ENCODE results near the gene SIK3.

Gene SIK3

DNA sequence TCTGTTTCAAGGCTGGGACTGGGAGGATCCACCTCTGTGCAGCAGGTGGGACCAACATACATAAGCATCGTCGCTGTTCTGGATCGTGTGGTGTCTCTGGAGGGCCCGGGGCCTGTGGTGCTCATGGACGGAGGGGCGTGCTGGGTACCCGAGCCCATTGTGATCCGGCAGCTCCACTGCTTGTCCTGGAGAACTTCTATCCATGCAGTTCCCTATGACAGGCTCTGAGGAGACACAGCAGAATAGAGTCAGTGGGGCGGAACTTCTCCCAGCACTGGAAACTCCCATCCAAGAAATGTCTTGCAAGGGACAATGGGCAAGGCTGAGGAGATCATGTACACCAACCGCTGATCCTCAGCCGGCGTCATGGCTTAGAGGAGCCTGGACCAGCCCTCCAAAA lies 249.2 kb downstream of the SIK3 start:
- TF ChIP-seq FOXP2 (optimal IDR thresholded peaks at IDR 0.05; ENCODE audit: borderline replicate concordance, extremely low read depth, extremely low read length, insufficient read depth) = no peak
- TF ChIP-seq SIN3A (IDR thresholded peaks at IDR 0.05; ENCODE audit: borderline replicate concordance, insufficient read depth, low read length) = no peak
- no peak for TF ChIP-seq POLR2AphosphoS5 (IDR thresholded peaks at IDR 0.05; ENCODE audit: low read depth, low read length)

DNA sequence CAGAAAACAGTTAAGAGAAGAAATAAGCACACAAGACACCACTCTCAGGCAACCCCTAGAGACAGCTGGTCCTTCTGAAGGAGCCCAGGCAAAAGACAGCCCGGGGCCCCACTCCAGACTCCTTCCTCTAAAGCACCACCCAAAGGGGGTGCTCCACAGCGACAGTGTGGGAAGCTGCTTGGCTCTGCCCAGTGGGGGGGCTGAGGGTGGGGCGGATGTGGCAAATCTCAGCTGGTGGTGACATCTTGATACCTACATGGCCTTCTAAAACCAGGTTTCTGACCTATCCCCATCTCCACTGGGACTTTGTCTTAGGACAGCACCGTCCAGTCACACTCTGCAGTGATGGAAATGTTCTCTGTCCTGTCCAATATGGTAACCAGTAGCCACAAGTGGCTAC lies 250.6 kb downstream of the SIK3 start:
- no peak for TF ChIP-seq FOXP2 (optimal IDR thresholded peaks at IDR 0.05; ENCODE audit: borderline replicate concordance, extremely low read depth, extremely low read length, insufficient read depth)
- no peak for TF ChIP-seq TAF1 (IDR thresholded peaks at IDR 0.05; ENCODE audit: borderline replicate concordance, insufficient read depth, low read length)
- no peak for TF ChIP-seq SIN3A (IDR thresholded peaks at IDR 0.05; ENCODE audit: borderline replicate concordance, insufficient read depth, low read length)
- TF ChIP-seq POLR2AphosphoS5 (IDR thresholded peaks at IDR 0.05; ENCODE audit: low read depth, low read length) = no peak
- TF ChIP-seq, protein P1, sequence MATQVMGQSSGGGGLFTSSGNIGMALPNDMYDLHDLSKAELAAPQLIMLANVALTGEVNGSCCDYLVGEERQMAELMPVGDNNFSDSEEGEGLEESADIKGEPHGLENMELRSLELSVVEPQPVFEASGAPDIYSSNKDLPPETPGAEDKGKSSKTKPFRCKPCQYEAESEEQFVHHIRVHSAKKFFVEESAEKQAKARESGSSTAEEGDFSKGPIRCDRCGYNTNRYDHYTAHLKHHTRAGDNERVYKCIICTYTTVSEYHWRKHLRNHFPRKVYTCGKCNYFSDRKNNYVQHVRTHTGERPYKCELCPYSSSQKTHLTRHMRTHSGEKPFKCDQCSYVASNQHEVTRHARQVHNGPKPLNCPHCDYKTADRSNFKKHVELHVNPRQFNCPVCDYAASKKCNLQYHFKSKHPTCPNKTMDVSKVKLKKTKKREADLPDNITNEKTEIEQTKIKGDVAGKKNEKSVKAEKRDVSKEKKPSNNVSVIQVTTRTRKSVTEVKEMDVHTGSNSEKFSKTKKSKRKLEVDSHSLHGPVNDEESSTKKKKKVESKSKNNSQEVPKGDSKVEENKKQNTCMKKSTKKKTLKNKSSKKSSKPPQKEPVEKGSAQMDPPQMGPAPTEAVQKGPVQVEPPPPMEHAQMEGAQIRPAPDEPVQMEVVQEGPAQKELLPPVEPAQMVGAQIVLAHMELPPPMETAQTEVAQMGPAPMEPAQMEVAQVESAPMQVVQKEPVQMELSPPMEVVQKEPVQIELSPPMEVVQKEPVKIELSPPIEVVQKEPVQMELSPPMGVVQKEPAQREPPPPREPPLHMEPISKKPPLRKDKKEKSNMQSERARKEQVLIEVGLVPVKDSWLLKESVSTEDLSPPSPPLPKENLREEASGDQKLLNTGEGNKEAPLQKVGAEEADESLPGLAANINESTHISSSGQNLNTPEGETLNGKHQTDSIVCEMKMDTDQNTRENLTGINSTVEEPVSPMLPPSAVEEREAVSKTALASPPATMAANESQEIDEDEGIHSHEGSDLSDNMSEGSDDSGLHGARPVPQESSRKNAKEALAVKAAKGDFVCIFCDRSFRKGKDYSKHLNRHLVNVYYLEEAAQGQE (IDR thresholded peaks at IDR 0.05; ENCODE audit: insufficient read depth in 1 of 2, low read depth in 2 of 2, low read length in 2 of 2) = no peak

DNA sequence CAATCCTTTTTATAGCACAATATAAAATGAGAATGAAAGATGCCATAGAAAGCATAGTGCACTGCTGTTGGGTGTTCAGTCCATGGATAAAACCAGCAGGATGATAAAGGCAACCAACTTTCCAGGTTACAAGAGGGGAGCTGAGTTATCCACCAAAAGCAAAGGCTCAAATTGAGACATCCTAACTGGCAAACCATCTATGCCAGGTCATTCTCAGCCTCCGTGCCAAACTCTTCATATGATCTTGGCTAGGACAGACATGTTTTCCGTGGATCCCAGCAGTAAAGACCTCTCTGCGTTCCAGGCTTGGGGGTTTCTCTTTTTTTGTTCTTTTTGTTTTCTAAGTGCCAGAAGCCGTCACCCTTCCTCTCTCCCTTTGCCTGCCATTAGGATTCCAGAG lies 253.5 kb downstream of the SIK3 start:
- TF ChIP-seq, protein P1 (IDR thresholded peaks at IDR 0.05; ENCODE audit: insufficient read depth in 1 of 2, low read depth in 2 of 2, low read length in 2 of 2) = no peak
- TF ChIP-seq TAF1 (IDR thresholded peaks at IDR 0.05; ENCODE audit: borderline replicate concordance, insufficient read depth, low read length) (no peak), FOXP2 (optimal IDR thresholded peaks at IDR 0.05; ENCODE audit: borderline replicate concordance, extremely low read depth, extremely low read length, insufficient read depth) (no peak), POLR2AphosphoS5 (IDR thresholded peaks at IDR 0.05; ENCODE audit: low read depth, low read length) (no peak), SIN3A (IDR thresholded peaks at IDR 0.05; ENCODE audit: borderline replicate concordance, insufficient read depth, low read length) (no peak)

DNA sequence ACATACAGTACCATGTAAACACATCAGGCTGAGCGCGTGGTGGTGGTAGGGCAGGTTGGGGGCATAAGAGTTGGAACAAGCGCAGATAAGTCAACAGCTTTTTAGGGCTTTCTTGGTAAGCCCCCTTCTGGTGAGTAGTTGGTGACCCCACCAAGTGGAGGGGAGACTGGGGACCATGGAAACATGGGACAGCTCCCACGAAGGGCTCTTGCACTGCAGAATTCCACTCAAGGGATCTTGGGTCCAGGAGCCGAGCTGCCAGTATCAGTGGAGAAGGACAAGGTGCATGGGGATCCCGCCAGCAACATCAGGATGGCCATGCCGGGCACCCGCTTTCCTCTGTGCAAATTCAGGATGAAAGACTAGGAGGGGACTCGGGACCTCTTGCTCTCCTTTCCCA lies 254.6 kb downstream of the SIK3 start:
- no peak for TF ChIP-seq SIN3A (IDR thresholded peaks at IDR 0.05; ENCODE audit: borderline replicate concordance, insufficient read depth, low read length)
- TF ChIP-seq FOXP2 (optimal IDR thresholded peaks at IDR 0.05; ENCODE audit: borderline replicate concordance, extremely low read depth, extremely low read length, insufficient read depth) = no peak
- TF ChIP-seq TAF1 (IDR thresholded peaks at IDR 0.05; ENCODE audit: borderline replicate concordance, insufficient read depth, low read length) = no peak
- TF ChIP-seq, protein P1 (IDR thresholded peaks at IDR 0.05; ENCODE audit: insufficient read depth in 1 of 2, low read depth in 2 of 2, low read length in 2 of 2) = no peak
- TF ChIP-seq POLR2AphosphoS5 (IDR thresholded peaks at IDR 0.05; ENCODE audit: low read depth, low read length) = no peak

DNA sequence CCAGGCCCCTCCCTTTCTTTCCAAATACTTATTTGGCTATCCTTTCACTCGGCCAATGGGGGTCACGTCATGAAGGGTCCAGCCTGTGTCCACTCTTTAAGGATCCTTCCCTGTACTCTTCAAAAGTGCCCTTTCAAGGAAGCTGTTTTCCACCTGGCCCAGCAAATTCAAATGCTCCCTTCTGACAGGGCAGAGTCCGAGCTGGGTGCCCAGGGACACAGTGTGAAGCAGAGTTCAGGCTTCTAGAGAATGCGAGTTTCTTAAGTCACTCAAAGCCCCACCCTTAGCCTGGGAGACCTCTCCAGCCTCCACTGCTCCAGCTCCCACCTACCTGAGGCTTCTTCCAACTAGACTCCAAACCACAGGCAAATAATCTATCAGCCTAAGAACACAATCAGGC lies 255.3 kb downstream of the SIK3 start:
- TF ChIP-seq, protein P1 (IDR thresholded peaks at IDR 0.05; ENCODE audit: insufficient read depth in 1 of 2, low read depth in 2 of 2, low read length in 2 of 2) = no peak
- TF ChIP-seq POLR2AphosphoS5 (IDR thresholded peaks at IDR 0.05; ENCODE audit: low read depth, low read length) (no peak), SIN3A (IDR thresholded peaks at IDR 0.05; ENCODE audit: borderline replicate concordance, insufficient read depth, low read length) (no peak), TAF1 (IDR thresholded peaks at IDR 0.05; ENCODE audit: borderline replicate concordance, insufficient read depth, low read length) (no peak), FOXP2 (optimal IDR thresholded peaks at IDR 0.05; ENCODE audit: borderline replicate concordance, extremely low read depth, extremely low read length, insufficient read depth) (no peak)
